GM23338 (cell line): ENCODE results near the gene FNDC3A. TPM values are rescaled to one million over a fixed set of nuclear protein-coding genes. Genes with fewer than 3 reads are reported as not detected.

Source experiments
- ATAC-seq: fragments of 200-7000 bp; cut with Tn5 transposase; 3 replicates; pipeline ENCODE4 v1.9.1; 2020
- DNase-seq: peaks from one replicate; pipeline ENCODE4 v3.0.0-alpha.2; 2015; ENCODE audit warnings: low spot score
- H2AFZ ChIP-seq: fragments of 200-600 bp; sonication (generic); 2 replicates; pipeline ENCODE4 v1.8.0; 2016; ENCODE audit warnings: antibody characterized with exemption, mild to moderate bottlenecking, moderate library complexity
- H3F3A ChIP-seq: fragments of 200-600 bp; sonication (generic); replicated peaks from 2 replicates; pipeline ENCODE4 v1.8.0; 2017; ENCODE audit warnings: antibody characterized with exemption, mixed run types, low read depth
- H3K27ac ChIP-seq: fragments of 200-600 bp; sonication (generic); 2 replicates; pipeline ENCODE4 v1.6.1; 2016; ENCODE audit warnings: low read depth
- H3K27me3 ChIP-seq: fragments of 200-600 bp; sonication (generic); 2 replicates; pipeline ENCODE4 v1.8.0; 2016; ENCODE audit warnings: mild to moderate bottlenecking, mixed run types, moderate library complexity; ENCODE audit not compliant: insufficient read depth
- H3K36me3 ChIP-seq: fragments of 200-600 bp; sonication (generic); 2 replicates; pipeline ENCODE4 v1.8.0; 2016; ENCODE audit warnings: mild to moderate bottlenecking; ENCODE audit not compliant: insufficient read depth
- H3K4me1 ChIP-seq: fragments of 200-600 bp; sonication (generic); 2 replicates; pipeline ENCODE4 v1.8.0; 2016; ENCODE audit warnings: mild to moderate bottlenecking, moderate library complexity; ENCODE audit not compliant: insufficient read depth
- H3K4me2 ChIP-seq: fragments of 200-600 bp; sonication (generic); 2 replicates; pipeline ENCODE4 v1.7.1; 2017; ENCODE audit warnings: mixed run types
- H3K4me3 ChIP-seq: fragments of 200-600 bp; sonication (generic); 2 replicates; pipeline ENCODE4 v1.6.1; 2016; ENCODE audit warnings: mixed run types
- H3K79me2 ChIP-seq: fragments of 200-600 bp; sonication (generic); replicated peaks from 2 replicates; pipeline ENCODE4 v1.8.0; 2017; ENCODE audit warnings: mild to moderate bottlenecking; ENCODE audit not compliant: insufficient read depth
- H3K9me2 ChIP-seq: fragments of 200-600 bp; sonication (generic); 2 replicates; pipeline ENCODE4 v1.8.0; 2017; ENCODE audit not compliant: insufficient read depth
- H4K20me1 ChIP-seq: fragments of 200-600 bp; sonication (generic); replicated peaks from 2 replicates; pipeline ENCODE4 v1.8.0; 2017; ENCODE audit warnings: mild to moderate bottlenecking; ENCODE audit not compliant: insufficient read depth
- H3K27ac Mint-ChIP-seq: 2 replicates; pipeline ENCODE4 v1.8.0; 2020; ENCODE audit warnings: inconsistent platforms, mild to moderate bottlenecking, moderate library complexity, mixed read lengths
- H3K27me3 Mint-ChIP-seq: 3 replicates; pipeline ENCODE4 v1.8.0; 2022; ENCODE audit warnings: low read depth, mild to moderate bottlenecking, moderate library complexity, mixed read lengths, inconsistent platforms; ENCODE audit not compliant: insufficient read depth, poor library complexity
- H3K36me3 Mint-ChIP-seq: 3 replicates; pipeline ENCODE4 v1.8.0; 2021; ENCODE audit warnings: low read depth, mild to moderate bottlenecking, inconsistent platforms, moderate library complexity, mixed read lengths
- H3K4me1 Mint-ChIP-seq: 3 replicates; pipeline ENCODE4 v1.8.0; 2020; ENCODE audit warnings: mild to moderate bottlenecking, inconsistent platforms, mixed read lengths
- H3K4me3 Mint-ChIP-seq: 3 replicates; pipeline ENCODE4 v1.8.0; 2021; ENCODE audit warnings: moderate library complexity, mild to moderate bottlenecking, inconsistent platforms, mixed read lengths
- H3K9me3 Mint-ChIP-seq: 3 replicates; pipeline ENCODE4 v1.8.0; 2020; ENCODE audit warnings: moderate library complexity, mild to moderate bottlenecking, inconsistent platforms, mixed read lengths
- CREB1 ChIP-seq: fragments of 250-450 bp; sonication (Bioruptor Pico); IDR thresholded peaks from 2 replicates; pipeline ENCODE4 v1.5.0; 2020; ENCODE audit warnings: low read depth, mild to moderate bottlenecking, moderate library complexity
- EZH2 ChIP-seq: fragments of 200-600 bp; sonication (generic); IDR thresholded peaks from one replicate; pipeline ENCODE4 v1.8.0; 2017; ENCODE audit warnings: antibody characterized with exemption, mild to moderate bottlenecking, low read depth; ENCODE audit not compliant: unreplicated experiment
- STAT1 ChIP-seq: IDR thresholded peaks from one replicate; pipeline ENCODE4 v1.6.1; 2016; ENCODE audit warnings: antibody characterized with exemption; ENCODE audit not compliant: unreplicated experiment
- ZNF114 ChIP-seq: fragments of 250-450 bp; sonication (Bioruptor Pico); IDR thresholded peaks from 2 replicates; pipeline ENCODE4 v1.5.0; 2020; ENCODE audit warnings: mild to moderate bottlenecking, moderate library complexity
- polyA plus RNA-seq: library from polyadenylated mRNA; unstranded; fragments of >200 nt; fragmentation: Nextera tagmentation; extraction: Ambion mirVana; gene quantifications from 2 replicates; pipeline ENCODE4 v1.2.1, GENCODE V29; 2016
- total RNA-seq: library from RNA; depleted of rRNA; stranded (reverse); fragments of >200 nt; shearing (Covaris generic); gene quantifications from 2 replicates; pipeline ENCODE4 v1.2.3, GENCODE V29; 2014
- TF ChIP-seq, protein P1 (sequence below): fragments of 250-450 bp; sonication (Bioruptor Pico); IDR thresholded peaks from 2 replicates; pipeline ENCODE4 v1.5.0; 2020; ENCODE audit warnings: mild to moderate bottlenecking, moderate library complexity
- TF ChIP-seq, protein P2 (sequence below), 2 experiments: fragments of 200-600 bp in 1 of 2; sonication (generic) in 1 of 2; conservative IDR thresholded peaks; 2 replicates each; pipeline versions ENCODE4 v1.5.1 to v1.6.1; 2016 to 2017; ENCODE audit warnings: antibody characterized with exemption in 2 of 2, low read depth in 2 of 2, mild to moderate bottlenecking in 2 of 2, moderate library complexity in 1 of 2

FNDC3A gene
- total and polyA plus RNA-seq, 2 experiments from 2014 or later: 10.3 to 31.1 TPM

DNA sequence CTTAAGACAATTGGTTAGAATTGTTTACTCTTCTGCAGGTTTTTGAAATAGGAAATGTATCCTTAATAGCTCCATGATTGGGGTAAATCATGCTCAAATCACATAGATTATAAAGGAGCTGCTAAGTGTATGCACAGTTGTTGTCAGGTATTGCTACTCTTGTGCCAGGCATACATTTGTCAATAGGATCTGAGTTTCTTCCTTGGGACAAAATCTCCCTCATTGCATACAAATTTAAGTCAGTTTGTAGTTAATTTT is 135.1 kb downstream of the FNDC3A start:
- H3K27me3 Mint-ChIP-seq: peaks cover 6% of the 10 kb centered on the region
- Histone ChIP-seq H3K4me2 (peak overlapping the region; percentile 77), H2AFZ (no peak overlapping the region), H3K36me3 (no peaks in the 10 kb centered on the region), H4K20me1 (0 out of 2 replicates have a peak, but pooled peaks cover 2% of the 10 kb centered on the region), H3K4me3 (peak overlapping the region; percentile 63), H3K4me1 (peaks cover 27% of the 10 kb centered on the region), H3K9me2 (no peaks in the 10 kb centered on the region), H3F3A (no peaks in the 10 kb centered on the region), H3K79me2 (peaks cover 39% of the 10 kb centered on the region), H3K27me3 (no peaks in the 10 kb centered on the region), H3K27ac (no peak overlapping the region)
- ATAC-seq (no peak), DNase-seq (no peak)
- H3K4me3 Mint-ChIP-seq: peak overlapping the region; percentile 91
- peaks cover 8% of the 10 kb centered on the region for H3K36me3 Mint-ChIP-seq
- TF ChIP-seq CREB1 (no peak), EZH2 (no peak), ZNF114 (no peak), STAT1 (no peak)
- H3K9me3 Mint-ChIP-seq: no peaks in the 10 kb centered on the region
- H3K27ac Mint-ChIP-seq: no peak overlapping the region; the same call in 1 of the 2 replicates
- peaks cover 21% of the 10 kb centered on the region for H3K4me1 Mint-ChIP-seq

DNA sequence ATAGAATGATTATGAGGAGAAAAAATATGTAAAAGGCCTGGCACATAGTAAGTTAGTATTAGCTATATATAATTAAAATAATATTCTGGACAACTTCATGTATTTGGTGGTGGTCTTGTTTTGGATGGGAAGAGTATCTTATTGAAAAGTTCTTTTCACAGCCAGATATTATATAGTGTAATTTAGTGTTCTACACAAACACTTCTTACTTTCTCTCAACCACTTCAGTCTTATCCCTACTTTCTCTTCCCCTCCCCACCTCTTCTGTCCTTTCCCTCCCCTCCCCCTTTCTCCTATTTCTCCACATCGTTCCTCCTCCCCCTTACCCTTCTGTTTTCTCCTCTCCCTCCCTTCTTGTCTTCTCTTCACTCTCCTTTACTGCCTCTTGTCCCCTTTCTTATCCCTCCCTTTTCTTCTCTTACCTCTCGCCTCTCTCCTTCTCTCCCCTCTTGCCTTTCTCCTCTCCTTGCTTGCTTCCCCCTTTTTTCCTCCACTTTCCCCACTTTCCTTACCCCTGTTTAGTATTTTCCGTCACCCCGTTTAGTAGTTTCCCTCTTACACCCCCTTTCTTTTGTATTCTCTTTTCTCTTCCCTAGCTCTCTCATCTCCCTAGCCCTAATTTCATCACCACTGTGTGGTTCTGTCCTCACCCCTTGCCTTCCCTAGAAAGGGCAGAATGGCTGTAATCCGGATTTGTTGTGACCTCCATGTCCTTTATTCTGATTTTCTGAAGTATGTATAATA is 137.2 kb downstream of the FNDC3A start:
- H3K9me3 Mint-ChIP-seq: no peaks in the 10 kb centered on the region
- DNase-seq: peak; percentile 75
- peaks cover 28% of the 10 kb centered on the region for H3K36me3 Mint-ChIP-seq
- H3K4me3 Mint-ChIP-seq: peak overlapping the region; percentile 72
- peaks cover 8% of the 10 kb centered on the region for H3K27me3 Mint-ChIP-seq
- Histone ChIP-seq H3K4me2 (peak overlapping the region; percentile 77), H3F3A (no peaks in the 10 kb centered on the region), H3K9me2 (no peaks in the 10 kb centered on the region), H3K4me3 (peak overlapping the region; percentile 48), H4K20me1 (0 out of 2 replicates have a peak, but pooled peaks cover 3% of the 10 kb centered on the region), H3K36me3 (no peaks in the 10 kb centered on the region; the same call in 1 of the 2 replicates), H3K4me1 (peaks cover 27% of the 10 kb centered on the region), H3K27ac (peak overlapping the region; percentile 77), H3K79me2 (peaks cover 43% of the 10 kb centered on the region), H3K27me3 (no peaks in the 10 kb centered on the region), H2AFZ (no peak overlapping the region)
- peak; percentile 87 for ATAC-seq
- H3K4me1 Mint-ChIP-seq: peaks cover 21% of the 10 kb centered on the region
- peak overlapping the region; percentile 96 for H3K27ac Mint-ChIP-seq
- TF ChIP-seq, protein P1, sequence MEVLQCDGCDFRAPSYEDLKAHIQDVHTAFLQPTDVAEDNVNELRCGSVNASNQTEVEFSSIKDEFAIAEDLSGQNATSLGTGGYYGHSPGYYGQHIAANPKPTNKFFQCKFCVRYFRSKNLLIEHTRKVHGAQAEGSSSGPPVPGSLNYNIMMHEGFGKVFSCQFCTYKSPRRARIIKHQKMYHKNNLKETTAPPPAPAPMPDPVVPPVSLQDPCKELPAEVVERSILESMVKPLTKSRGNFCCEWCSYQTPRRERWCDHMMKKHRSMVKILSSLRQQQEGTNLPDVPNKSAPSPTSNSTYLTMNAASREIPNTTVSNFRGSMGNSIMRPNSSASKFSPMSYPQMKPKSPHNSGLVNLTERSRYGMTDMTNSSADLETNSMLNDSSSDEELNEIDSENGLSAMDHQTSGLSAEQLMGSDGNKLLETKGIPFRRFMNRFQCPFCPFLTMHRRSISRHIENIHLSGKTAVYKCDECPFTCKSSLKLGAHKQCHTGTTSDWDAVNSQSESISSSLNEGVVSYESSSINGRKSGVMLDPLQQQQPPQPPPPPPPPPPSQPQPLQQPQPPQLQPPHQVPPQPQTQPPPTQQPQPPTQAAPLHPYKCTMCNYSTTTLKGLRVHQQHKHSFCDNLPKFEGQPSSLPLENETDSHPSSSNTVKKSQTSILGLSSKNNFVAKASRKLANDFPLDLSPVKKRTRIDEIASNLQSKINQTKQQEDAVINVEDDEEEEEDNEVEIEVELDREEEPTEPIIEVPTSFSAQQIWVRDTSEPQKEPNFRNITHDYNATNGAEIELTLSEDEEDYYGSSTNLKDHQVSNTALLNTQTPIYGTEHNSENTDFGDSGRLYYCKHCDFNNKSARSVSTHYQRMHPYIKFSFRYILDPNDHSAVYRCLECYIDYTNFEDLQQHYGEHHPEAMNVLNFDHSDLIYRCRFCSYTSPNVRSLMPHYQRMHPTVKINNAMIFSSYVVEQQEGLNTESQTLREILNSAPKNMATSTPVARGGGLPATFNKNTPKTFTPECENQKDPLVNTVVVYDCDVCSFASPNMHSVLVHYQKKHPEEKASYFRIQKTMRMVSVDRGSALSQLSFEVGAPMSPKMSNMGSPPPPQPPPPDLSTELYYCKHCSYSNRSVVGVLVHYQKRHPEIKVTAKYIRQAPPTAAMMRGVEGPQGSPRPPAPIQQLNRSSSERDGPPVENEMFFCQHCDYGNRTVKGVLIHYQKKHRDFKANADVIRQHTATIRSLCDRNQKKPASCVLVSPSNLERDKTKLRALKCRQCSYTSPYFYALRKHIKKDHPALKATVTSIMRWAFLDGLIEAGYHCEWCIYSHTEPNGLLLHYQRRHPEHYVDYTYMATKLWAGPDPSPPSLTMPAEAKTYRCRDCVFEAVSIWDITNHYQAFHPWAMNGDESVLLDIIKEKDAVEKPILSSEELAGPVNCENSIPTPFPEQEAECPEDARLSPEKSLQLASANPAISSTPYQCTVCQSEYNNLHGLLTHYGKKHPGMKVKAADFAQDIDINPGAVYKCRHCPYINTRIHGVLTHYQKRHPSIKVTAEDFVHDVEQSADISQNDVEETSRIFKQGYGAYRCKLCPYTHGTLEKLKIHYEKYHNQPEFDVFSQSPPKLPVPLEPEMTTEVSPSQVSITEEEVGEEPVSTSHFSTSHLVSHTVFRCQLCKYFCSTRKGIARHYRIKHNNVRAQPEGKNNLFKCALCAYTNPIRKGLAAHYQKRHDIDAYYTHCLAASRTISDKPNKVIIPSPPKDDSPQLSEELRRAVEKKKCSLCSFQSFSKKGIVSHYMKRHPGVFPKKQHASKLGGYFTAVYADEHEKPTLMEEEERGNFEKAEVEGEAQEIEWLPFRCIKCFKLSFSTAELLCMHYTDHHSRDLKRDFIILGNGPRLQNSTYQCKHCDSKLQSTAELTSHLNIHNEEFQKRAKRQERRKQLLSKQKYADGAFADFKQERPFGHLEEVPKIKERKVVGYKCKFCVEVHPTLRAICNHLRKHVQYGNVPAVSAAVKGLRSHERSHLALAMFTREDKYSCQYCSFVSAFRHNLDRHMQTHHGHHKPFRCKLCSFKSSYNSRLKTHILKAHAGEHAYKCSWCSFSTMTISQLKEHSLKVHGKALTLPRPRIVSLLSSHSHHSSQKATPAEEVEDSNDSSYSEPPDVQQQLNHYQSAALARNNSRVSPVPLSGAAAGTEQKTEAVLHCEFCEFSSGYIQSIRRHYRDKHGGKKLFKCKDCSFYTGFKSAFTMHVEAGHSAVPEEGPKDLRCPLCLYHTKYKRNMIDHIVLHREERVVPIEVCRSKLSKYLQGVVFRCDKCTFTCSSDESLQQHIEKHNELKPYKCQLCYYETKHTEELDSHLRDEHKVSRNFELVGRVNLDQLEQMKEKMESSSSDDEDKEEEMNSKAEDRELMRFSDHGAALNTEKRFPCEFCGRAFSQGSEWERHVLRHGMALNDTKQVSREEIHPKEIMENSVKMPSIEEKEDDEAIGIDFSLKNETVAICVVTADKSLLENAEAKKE: no peak
- TF ChIP-seq, protein P2, sequence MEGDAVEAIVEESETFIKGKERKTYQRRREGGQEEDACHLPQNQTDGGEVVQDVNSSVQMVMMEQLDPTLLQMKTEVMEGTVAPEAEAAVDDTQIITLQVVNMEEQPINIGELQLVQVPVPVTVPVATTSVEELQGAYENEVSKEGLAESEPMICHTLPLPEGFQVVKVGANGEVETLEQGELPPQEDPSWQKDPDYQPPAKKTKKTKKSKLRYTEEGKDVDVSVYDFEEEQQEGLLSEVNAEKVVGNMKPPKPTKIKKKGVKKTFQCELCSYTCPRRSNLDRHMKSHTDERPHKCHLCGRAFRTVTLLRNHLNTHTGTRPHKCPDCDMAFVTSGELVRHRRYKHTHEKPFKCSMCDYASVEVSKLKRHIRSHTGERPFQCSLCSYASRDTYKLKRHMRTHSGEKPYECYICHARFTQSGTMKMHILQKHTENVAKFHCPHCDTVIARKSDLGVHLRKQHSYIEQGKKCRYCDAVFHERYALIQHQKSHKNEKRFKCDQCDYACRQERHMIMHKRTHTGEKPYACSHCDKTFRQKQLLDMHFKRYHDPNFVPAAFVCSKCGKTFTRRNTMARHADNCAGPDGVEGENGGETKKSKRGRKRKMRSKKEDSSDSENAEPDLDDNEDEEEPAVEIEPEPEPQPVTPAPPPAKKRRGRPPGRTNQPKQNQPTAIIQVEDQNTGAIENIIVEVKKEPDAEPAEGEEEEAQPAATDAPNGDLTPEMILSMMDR (conservative IDR thresholded peaks at IDR 0.05; ENCODE audit: low read depth in 2 of 2): 0 out of 4 replicates have a peak, but pooled peaks of 1 of the 2 experiments have one; percentile 11
